Stimulated activated CD4-positive, alpha-beta T cell treated with anti-CD3 and anti-CD28 coated beads, Interleukin-1b, Interleukin-23, amount 100 ng/mL, for 24 hours (primary cell): ENCODE data around the gene GTF2IRD1.
"Not testable (repeated sequence)": the region's sequence is repeated elsewhere in the genome, so short reads cannot be mapped to it uniquely, and the experiment has no call there.

ENCODE experiments used
- DNase-seq, 4 experiments: peaks; one replicate each; pipeline ENCODE4 v3.0.0-alpha.2; 2020; ENCODE audit warnings: low read depth in 4 of 4, low spot score in 1 of 4

The GTF2IRD1 gene

DNA sequence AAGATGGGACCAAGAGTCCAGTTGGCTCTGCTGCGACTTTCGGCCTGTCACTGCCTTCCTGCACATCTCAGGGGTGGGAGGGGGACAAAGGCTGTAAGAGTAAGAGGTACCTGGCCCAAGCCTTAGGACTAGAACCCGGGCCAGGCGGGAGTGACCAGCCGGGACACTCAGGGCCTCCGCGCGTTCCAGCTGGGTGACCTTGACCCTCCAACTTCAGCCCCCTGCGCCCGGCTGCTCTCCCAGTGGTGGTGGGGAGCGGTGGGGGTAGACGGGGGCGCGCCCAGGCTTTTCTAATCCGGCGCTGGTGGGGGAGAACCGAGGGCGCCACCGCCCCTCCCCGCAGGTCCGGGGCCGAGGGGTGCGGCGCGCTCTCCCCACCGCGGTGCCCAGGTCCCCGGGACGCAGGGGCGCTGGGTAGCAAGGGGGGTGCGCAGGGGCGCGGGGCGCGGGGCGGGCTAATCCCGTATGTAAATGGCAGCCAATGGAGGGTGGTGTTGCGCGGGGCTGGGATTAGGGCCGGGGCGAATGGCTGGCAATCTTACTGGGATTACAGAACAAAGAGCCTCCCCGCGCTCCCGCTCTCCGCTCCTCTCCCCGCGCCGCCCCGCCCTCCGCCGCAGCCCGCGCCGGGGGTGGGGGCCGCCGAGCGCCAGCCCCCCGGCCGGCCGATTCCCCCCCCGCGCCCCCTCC, at the start of gene GTF2IRD1:
Gene GTF2IRD1, plus strand, starts transcription at position 585 of the 690 bp plus-strand sequence. CDS start 54,175 bp downstream, outside the sequence.
- peak in 2 of 4 experiments; percentile 37 to 46 for DNase-seq

DNA sequence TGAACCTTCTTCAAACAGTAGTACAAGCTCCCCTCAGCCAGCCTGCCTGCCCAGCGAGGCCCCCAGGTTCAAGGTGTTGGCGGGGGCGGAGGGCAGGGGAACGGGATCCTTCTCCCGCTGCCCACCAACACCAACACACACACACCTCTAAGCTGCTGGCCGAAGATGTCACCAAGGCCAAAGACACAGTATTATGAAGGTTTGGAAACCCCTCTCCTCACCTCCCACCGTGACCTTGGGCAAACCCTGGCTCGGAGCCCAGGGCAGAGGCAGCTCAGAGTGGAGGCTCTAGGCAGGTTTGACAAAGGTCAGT, 49.4 kb upstream of the GTF2IRD1 start:
- DNase-seq: no peak

DNA sequence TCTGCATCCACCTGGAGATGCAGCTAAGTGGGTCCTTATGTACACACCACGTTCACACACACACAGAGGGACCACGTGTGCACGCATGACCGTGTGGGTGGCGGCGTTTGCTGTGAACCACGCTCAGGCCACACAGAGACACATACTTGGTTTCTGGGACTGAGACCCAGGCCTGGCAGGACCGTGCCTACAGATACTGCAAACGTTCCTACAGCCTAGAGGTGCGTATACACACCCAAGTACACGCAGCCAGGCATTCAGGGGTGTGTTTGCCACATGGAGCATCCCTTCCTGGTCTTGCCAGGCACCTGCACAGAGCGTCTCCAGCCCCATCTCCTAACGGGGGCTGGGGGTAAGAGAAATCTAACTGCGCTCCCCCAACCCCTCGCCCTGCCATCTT, 49.0 kb upstream of the GTF2IRD1 start:
- no peak for DNase-seq

DNA sequence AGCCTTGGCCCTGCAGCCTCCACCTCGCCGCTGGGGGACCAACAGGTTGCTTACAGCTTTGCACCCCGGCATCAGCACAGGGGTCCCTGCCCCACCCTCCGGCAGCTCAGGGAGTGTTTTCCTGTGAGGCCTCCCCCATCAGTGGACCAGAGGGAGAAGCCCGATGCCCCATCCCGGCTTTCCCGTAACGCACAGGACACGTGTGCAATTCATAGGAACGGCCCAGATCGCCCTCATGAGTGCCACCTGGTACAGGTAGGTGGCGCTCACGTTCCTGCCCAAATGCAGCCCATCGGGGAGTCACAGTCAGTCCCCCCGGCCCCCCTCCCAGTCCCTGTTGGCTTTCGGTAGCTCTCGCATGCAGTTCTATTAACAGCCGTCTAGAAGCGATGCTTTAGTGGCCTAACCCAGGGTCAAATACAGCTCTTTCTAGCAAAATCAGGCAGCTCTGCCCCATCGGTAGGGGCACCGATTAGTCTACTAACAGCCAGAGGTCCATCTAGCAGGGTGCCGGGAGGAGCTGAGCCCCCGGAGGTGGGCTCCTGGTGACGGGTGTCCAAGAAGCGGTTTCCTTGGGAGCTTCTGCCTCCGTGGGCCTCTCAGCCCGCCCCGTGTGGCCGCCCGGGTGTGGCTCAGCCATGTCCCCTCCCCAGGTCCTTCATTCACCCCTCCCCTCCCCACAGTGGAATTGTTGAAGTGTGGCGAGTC, 48.4 kb upstream of the GTF2IRD1 start:
- DNase-seq: no peak

GRCh38 chr7:74405899-74406512, 47.7 kb upstream of the GTF2IRD1 start:
- no peak for DNase-seq

GRCh38 chr7:74407958-74408357, 45.7 kb upstream of the GTF2IRD1 start:
- no peak for DNase-seq

GRCh38 chr7:74409571-74409970, 44.1 kb upstream of the GTF2IRD1 start:
- DNase-seq: no peak

DNA sequence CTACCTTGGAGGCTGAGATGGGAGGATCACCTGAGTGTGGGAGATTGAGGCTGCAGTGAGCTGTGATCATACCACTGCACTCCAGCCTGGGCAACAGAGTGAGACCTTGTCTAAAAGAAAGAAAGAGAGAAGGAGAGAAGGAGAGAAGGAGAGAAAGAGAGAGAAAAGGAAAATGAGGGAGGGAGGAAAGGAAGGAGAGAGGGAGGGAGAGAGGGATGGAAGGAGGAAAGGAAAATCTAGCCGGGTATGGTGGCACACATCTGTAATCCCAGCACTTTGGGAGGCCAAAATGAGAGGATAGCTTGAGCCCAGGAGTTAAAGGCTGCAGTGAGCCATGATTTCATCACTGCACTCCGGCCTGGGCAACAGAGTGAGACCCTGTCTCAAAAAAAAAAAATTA, 42.9 kb upstream of the GTF2IRD1 start:
- DNase-seq: no peak

DNA sequence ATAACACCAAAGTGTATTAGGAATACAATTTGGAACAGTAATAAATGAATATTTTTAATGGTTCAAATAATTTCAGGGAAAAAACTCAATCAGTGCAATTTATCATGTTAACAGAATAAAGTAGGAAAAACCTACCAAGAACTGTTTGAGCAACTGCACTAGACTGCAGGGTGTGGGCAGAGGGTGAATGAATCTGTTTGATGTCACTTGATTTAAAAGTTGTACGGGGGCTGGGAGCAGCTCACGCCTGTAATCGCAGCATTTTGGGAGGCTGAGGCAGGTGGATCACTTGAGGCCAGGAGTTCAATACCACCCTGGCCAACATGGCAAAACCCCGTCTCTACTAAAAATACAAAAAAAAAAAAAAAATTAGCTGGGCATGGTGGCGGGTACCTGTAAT, 42.1 kb upstream of the GTF2IRD1 start:
- not testable (repeated sequence) for DNase-seq

DNA sequence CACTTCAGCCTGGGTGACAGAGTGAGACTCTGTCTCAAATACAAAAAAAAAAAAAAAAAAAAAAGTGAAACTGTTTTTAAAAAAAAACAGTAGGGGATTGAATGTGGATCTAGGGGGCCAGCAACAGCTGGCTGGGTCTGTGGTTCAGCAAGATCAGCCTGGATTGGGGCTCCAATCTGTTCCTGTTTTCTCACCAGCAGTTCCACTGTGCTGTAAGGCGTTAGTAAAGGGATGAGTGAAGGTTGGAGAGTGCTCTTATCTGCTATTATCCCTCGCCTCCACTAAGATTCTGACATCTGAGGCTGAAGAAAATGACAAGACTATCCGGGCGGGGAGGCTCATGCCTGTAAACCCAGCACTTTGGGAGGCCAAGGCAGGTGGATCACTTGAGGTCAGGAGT, 41.6 kb upstream of the GTF2IRD1 start:
- no peak for DNase-seq

DNA sequence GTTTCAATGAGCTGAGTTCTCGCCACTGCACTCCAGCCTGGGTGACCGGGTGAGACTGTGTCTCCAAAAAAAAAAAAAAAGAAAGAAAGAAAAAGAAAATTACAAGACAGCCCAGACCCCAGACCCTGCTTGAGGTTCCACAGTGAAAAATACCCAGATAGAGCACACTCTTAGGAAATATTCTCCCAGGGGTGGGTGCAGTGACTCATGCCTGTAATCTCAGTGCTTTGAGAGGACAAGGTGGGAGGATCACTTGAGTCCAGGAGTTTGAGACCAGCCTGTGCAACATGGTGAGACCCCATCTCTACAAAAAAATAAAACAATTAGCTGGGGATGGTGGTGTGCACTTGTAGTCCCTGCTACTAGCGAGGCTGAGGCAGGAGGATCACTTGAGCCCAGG, 41.1 kb upstream of the GTF2IRD1 start:
- DNase-seq: no peak

DNA sequence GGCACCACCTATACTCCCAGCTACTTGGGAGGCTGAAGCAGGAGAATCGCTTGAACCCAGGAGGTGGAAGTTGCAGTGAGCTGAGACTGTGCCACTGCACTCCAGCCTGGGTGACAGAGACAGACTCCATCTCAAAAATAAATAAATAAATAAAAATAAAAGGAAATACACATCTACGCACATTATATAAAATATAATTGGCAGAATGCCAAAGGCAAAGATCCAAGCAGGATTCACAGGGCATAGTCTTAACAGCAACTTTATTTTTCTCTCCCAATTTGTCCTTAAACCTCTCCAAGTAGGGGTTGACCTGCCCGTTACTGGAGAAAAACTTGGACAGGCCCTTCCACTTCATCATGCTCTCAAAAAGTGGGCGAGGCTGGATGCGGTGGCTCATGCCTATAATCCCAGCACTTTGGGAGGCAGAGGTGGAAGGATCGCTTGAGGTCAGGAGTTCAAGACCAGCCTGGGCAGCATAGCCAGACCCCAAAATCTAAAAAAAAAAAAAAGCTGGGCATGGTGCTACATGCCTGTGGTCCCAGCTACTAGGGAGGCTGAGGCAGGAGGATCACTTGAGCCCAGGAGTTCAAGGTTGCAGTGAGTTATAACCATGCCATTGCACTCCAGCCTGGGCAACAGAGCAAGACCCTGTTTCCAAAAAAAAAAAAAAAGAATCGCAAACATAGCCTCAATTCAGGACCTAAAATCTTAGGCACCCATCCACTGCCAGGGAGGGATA, 38.9 kb upstream of the GTF2IRD1 start:
- DNase-seq: not testable (repeated sequence)

DNA sequence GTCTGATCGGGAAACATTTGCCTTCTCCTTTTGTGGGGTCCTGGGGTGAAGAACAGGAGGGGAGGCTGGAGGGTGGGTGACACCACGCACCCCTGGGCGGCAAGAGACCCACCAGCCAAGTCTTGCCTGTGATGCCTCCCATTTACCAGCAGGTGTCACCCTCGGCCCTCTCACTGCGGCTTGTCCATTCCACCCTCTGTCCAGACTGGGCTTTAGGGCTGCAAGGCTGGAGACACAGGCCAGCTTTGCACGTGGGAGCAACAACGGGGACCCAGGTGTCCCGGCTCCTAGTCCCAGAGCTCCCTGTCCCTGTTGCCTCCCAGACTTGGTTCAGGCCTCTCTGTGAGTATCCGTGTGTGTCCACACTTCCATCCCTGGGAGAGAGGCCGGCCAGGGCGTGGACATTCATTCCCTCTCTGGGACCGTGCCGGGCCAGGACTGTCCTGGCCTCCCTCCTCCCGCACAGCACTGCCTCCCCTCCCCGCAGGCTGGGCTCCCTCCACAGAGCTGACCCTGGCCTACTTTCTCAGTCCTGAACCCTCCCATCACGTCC, 36.2 kb upstream of the GTF2IRD1 start:
- peak; percentile 28 to 36 (median 30) for DNase-seq

DNA sequence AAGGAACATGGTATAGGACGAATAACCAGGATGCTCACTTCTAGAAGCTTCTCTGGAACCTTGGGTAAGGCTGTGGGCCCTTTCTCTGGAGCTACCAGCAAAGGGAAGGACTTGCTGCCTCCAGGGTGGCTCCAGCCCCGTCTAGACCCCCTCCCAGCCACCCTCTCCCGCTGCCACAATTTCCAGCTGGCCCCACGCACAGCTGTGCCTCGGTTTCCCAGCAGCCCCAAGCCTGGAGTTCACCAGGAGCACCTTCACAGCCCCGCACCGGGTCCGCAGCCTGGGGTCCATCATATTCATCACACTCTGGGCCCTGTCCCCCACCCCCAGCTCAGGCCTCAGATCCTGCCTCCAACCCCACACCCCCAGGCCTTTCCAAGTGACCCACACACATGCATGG, 35.6 kb upstream of the GTF2IRD1 start:
- DNase-seq: no peak

DNA sequence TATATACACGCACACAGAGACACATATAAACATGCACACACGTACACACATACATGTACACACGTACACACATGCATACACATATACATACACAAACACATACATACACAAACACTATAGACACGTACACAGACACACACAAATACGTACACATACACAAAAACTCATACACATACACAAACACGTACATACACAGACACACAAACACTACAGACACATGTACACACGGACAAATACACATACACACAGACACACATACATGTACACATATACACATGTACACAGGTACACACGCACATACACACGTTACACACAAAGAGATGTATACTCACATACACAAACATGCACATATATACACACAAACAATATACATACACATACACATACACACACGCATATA, 35.2 kb upstream of the GTF2IRD1 start:
- no peak for DNase-seq

DNA sequence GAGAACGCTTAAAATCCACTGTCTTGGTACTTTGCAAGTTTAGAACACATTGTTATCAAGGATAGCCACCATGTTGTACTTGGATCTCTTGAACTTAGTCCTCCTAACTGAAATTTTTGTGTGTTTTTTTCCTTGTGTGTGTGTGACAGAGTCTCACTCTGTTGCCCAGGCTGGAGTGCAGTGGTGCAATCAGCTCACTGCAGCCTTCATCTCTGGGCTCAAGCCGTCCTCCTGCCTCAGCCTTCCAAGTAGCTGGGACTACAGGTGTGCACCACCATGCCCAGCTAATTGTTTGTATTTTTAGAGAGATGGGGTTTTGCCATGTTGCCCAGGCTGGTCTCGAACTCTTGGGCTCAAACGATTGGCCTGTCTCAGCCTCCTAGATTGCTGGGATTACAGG, 34.5 kb upstream of the GTF2IRD1 start:
- DNase-seq: not testable (repeated sequence)

GRCh38 chr7:74420006-74420405, 33.7 kb upstream of the GTF2IRD1 start:
- DNase-seq: no peak

DNA sequence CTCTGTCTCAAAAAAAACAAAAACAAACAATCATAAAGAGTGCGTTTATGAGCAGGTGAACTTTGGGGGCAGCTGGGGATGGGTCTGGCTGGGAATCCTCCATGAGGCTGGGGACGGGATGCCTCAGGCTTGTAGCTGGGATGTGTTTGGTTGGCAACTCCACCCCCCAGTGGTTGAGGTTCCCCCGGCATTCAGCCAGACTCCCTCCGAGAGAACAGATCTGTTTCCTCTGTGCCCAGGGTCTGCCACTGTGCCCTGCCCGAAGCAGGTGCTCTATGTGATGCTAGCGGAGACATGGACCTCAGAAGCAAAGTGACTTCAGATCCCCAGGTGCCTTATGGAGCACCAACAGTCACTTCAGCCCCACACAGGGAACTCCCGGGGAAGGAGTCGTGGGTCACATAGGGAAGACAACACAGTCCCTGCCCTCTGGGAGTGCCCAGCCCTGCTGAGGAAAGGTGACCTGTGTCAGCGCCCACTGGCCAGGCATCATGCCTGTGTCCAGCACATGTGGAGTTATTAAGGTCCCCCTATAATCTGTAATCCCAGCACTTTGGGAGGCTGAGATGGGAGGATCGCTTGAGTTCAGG, 29.3 kb upstream of the GTF2IRD1 start:
- no peak for DNase-seq

- no peak for DNase-seq
Observed at GRCh38 chr7:74428023-74428422, 25.7 kb upstream of the GTF2IRD1 start.

- DNase-seq: no peak
Observed at GRCh38 chr7:74429153-74429747, 24.5 kb upstream of the GTF2IRD1 start.

- DNase-seq: not testable (repeated sequence)
Observed at GRCh38 chr7:74430409-74430808, 23.3 kb upstream of the GTF2IRD1 start.
